ENCODE data around the gene TEAD1.

DNA sequence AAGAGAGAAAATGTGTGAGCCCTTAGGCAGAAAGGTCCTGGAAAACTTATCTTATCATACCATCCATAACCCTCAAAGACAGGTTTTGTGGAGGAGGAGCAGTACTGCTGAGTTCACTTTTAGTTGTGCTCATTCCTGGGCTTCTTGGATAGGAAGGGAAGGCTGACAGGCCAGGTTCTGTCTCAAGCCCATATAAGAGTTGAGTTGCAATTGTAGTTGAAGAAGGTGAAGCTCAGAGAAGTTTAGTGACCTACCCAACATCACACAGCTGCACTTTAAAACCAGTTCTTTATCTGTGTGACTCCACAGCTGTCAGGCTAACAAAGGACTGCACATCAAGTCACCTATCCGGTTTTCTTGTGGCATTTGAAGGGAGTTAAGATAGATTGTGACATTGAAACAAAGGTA lies 13.0 kb downstream of the TEAD1 start:
- TF ChIP-seq CTCF (conservative IDR thresholded peaks at IDR 0.05; ENCODE audit: low read length) (no peak), EZH2phosphoT487 (IDR thresholded peaks at IDR 0.05; ENCODE audit: borderline replicate concordance, low read depth, low read length) (no peak)
